Activated naive CD4-positive, alpha-beta T cell treated with Interleukin-2 at 50 U/mL for 16 hours (primary cell): ENCODE results near the gene MPIG6B.
A peak's percentile ranks its signal among the peaks of the same experiment; 100 is the strongest.
"Not testable (repeated sequence)": the region's sequence is repeated elsewhere in the genome, so short reads cannot be mapped to it uniquely, and the experiment has no call there.

ENCODE experiments used
- DNase-seq: peaks from one replicate; pipeline ENCODE4 v3.0.0-alpha.2; 2020

The MPIG6B gene

DNA sequence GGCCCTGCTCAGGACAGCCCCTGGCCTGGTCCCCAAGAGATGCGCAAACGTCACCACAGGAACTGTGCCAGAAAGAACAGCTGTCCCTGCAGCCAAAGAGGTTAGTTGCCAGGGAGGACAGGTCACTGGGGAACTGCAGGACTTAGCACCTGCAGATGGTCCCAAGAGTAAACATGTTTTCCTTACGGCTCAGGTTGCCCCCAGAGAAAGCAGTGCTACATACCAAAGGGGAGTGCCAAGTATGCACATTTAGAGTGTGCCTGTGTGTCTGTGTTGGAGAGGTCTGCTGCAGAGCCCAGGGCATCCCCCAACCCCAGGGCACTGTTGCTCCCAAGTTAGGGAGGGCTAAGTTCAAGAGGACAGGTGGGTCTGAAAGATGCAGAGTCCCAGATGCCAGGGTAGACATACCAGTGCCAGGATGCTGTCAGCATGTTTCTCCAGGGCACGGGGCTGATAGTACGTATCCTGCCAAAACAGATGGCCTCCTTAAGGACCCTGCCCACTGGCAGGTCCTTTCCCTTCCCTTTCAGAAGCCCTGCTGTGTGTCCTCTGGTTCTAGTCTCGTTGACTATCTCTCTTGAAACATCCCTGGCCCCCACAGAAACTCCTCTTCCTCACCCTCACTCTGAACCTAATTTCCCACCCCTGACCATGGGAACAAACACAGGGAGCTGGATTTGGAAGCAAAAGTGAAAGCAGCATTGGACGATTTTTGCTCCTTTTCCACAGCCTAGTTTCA is 21.3 kb upstream of the MPIG6B start:
- DNase-seq, result no peak

DNA sequence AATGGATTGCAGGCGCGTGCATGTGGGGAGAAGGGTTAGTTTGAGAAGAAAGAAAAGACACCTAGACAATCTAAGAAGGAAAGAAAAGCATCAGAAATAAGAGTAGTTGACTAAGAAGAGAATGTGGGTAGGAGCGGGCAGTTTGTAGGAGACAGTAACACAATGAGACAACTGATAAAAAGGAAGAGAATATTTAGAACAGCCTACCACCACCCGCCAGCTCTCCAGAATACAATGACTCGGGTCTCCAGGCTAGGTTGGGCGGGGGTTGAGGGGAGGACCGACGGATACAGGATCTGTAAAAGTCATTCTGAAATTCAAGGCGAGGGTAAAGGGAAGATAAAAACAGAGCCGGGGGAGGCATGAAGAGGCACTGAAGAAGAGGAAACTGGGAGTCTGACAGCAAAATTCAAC is 20.8 kb upstream of the MPIG6B start:
- DNase-seq, result peak; percentile 48

DNA sequence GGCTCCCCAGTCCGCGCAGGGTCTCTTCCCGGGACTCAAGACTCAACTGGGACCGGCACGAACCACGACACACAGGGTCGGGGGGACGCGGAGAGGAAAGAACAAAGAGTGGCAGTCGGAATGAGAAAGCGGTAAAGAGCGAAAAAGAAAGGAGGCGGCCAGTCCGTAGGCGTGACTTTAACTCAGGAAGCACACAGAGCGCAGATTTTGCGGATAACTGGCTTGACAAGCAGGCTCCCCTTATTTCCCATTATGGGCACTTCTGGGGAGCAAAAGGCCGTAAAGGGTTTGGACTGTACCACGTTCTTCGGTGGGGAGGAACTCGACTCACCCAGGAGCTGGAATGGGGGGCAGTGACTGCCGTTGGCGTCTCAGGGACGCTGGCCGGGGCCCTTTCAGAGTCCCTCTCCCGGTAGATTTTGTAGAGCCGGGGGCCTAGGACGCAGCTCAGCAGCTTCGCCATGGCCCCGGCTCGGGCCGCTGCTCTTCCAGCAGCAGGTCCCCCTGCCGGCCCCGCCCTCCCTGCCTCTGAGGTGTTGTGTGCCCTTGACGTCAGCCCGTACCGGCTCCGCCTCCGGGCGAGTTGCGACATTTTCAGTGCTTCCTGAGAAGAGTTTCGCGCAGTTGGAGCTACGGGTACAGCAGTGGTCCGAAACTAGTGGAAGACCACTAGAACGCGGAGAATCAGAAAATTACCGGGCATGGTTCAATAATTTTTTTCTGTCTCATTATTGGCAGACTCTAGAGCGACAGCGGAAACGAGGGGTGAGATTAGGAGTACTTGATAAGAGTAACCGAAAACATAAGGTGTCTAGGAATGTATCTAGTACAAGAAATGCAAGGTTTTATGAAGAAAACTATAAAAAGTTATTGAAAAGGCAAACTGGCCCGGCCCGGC is 20.1 kb upstream of the MPIG6B start, which contains the start of gene ABHD16A:
Gene ABHD16A (minus strand): TSS at position 506 of the 898 bp plus-strand sequence. CDS start 43 bp downstream, at position 463.
- DNase-seq, result peak; percentile 96

DNA sequence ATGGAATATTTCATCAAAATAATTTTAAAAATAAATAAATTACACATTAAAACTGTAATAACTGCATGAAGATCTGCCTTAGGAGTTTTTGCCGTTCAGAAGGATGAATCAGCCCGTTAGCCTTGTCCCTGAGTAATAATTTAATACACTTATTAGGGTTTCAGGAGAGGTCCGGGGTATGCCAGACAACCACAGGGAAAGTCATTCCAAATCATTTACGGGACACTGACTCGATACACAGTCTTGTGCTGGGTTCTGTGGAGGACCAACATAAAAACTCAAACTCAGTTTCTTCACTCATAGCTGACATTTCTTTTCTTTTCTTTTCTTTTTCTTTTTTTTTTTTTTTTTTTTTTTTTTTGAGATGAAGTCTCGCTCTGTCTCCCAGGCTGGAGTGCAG is 17.2 kb upstream of the MPIG6B start:
- no peak for DNase-seq

DNA sequence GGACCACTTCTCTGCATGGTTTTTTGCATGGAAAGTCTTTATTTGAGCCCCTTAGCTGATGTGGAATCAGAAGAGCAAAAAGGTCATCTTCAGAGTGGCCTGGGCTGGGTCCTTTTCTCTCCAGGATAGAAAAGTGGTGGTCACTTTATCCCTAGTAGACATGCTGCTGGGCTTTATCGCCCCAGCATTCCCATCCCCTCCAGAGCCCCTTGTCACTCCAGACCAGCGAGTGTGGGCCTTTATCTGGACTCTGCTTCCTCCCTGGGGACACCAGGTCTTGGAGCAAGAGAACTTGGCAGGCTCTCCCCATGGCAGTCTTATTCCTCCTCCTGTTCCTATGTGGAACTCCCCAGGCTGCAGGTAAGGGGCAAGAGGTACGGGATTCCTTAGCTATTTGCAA is 16.6 kb upstream of the MPIG6B start, which contains the start of gene LY6G6F:
Gene LY6G6F (plus strand): TSS at position 268 of the 400 bp plus-strand sequence. CDS start 41 bp downstream, at position 309.
- no peak for DNase-seq

DNA sequence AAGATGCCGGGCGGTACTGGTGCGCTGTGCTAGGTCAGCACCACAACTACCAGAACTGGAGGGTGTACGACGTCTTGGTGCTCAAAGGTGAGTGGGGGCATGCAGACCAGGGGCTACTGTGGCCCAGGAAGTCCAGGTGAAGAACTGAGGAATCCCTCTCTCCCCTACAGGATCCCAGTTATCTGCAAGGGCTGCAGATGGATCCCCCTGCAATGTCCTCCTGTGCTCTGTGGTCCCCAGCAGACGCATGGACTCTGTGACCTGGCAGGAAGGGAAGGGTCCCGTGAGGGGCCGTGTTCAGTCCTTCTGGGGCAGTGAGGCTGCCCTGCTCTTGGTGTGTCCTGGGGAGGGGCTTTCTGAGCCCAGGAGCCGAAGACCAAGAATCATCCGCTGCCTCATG is 15.5 kb upstream of the MPIG6B start:
- DNase-seq, result no peak

DNA sequence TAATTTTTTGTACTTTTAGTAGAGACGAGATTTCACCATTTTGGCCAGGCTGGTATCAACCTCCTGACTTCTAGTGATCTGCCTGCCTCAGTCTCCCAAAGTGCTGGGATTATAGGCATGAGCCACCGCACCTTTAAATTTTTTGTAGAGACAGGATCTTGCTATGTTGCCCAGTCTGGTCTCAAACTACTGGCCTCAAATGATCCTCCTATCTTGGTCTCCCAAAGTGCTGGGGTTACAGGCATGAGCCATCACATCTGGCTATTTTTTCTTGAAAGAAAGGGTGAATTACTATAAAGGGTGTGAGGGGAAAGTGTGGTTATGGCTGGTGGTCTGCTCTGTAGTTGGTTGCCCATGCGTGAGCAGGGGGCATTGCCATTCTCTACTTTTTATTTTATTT is 14.9 kb upstream of the MPIG6B start:
- no peak for DNase-seq

DNA sequence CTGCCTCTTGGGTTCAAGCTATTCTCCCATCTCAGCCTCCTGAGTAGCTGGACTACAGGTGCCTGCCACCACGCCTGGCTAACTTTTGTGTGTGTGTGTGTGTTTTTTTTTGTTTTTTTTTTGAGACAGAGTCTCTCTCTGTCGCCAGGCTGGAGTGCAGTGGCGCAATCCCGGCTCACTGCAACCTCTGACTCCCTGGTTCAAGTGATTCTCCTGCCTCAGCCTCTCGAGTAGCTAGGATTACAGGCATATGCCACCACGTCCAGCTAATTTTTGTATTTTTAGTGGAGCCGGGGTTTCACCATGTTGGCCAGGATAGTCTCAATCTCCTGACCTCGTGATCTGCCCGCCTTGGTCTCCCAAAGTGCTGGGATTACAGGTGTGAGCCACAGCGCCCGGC is 14.0 kb upstream of the MPIG6B start:
- DNase-seq, result not testable (repeated sequence)

DNA sequence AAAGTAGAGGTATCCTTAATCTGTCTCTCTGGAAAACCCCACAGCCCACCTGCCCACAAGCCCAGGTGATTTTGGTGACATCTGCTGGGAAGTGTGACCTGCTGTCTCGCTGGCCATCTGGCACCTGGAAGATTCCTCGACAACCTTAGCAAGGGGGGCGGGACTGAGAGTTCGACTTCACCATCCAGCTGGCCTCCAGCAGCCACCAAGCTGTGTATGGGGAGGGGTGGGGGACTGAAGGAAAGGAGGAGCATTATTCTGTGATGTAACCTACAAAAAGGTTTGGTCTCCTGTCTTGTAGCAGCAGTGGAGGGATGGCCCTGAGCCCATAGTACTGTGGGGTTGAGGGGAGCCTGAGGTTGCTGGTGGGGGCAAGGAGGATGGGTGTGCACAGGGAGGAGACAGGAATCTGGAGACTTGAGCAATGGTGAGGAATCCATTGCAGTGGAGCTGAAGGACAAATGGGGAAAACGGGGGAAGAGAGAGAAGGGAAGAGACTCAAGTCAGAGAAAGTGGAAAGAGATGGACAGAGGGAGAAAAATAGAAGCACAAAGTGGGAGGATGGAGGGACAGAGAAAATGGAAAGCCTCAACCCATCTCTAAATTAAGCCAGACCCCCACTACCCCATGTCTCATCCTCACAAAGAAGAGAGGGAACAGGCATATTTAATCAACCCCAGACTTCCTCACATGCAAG is 12.5 kb upstream of the MPIG6B start:
- no peak for DNase-seq

DNA sequence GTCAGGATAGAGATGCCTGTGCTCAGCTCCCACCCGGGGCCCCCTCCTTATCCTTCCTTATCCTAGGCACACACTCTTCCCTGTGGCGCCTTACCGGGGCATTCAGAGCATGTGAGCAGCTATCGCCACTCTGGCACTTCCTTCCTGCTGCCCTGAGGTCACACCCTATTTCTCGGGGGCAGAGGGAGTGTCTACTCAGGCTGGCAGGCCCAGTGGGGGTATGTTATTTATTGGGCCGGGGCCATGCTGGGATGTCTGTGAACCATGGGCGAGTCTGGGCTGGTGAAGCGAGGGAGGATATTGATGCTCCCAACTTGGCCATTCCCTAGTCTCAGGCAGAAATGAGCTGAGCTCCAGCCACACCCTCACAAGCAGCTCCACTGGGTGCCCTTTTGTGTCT is 11.9 kb upstream of the MPIG6B start:
- no peak for DNase-seq

DNA sequence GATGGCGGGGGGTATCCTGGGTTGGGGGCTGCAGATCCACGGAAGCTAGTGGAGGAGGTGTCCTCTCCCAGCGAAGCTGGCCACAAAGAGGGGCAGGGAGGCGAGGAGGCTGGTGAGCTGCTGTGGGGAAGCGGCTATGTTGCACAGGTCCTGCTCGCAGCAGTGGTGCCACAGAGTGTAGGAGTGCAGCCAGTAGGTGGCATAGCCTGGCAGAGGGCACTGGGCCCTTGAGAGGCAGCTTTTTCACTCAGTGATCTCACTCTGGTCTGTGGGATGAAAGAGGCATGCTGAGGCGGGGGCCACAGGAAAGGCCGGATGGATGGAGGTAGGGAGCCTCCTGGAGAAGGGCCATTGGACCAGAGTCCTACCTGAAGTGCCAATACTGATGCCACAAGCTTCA is 10.9 kb upstream of the MPIG6B start:
- DNase-seq, result no peak

DNA sequence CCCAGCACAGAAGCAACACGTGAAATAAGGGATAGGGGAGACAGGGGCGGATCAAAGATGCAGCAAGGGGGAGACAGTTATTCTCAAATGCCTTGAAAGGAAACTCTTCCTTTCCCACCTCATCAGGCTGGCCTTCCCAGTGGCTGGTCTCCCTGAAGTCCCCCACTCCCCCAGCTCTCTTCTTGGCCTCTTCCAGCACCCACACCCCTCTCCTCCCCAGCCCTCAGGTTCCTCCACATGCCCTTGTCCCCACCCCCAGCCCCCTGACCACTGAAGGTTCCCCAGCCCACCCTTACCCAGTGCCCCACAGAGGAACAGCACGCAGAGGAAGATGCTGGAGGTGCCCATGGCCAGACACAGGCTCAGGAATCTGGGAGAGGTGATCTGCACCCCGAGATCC is 9.7 kb upstream of the MPIG6B start:
- DNase-seq, result no peak

DNA sequence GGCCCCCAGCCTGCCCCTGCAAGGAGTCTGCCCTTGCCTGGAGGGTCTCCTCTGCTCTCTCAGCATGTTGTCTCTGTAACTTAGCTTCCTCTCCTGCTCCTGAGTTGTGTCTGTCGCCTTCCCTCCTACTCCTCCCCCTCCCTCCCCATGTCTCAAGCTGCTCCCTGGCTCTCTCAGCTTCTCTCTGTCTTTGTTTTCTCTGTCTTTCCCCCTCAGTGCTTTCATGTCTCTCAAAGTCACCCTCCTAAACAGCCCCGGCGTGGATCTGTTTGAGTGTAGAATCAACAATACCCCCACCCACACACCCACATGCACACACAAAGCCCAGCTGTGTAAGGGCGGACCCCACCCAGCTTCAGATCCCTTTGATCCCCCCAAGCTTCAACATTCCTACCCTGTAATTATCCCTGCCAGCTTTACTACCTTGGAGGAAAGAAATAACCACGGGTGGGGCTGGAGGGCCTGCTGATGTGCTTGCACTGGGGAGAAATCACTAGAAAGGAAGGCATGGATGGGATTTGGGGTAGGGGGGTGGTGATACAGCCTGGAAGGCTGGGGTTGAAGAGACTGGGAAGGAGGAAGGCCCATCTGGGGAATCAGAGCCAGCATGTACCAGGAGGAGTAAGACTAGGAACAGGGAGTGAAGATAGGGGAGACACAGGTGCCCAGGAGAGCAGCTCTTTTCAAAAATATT is 9.0 kb upstream of the MPIG6B start:
- no peak for DNase-seq

DNA sequence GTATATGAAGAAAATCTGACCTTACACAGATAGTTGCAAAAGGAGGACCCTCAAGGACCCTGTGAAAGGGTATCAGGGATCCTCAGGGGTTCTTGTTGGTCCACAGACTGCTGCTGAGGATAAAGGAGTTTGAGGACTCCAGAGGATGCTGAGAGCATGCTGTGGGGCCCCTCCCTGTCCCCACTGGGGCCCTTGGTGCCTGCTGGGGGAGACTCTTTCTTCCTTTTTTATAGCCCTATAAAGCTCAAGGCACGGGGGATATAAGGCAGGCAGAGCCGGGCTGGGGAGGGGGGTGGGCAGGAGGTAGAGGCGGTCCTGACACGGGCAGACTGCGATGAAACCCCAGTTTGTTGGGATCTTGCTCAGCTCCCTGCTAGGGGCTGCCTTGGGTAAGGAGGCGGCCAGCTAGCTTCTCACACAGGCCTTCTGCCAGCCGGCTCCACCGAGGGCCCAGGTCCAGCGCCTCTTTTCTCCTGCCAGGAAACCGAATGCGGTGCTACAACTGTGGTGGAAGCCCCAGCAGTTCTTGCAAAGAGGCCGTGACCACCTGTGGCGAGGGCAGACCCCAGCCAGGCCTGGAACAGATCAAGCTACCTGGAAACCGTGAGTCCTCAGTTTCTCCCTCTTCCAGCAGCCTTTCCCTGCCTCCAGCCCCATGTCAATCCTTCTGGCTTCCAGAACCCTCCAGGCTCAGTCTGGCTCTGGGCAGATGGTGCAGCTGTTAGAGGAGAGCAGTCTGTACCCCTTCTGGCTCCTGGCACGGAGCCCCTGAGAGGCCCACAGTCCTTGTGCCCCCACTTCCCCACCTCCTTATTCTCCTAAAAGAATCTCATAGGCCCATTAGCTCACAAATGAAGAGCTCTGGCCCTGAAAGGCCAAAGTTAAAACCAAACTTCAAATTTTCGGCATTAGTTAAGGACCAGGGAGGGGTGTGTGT is 7.9 kb upstream of the MPIG6B start, which contains the start of gene LY6G6D:
Gene LY6G6D (plus strand): TSS at position 327 of the 937 bp plus-strand sequence. CDS start 8 bp downstream, at position 335.
- no peak for DNase-seq

DNA sequence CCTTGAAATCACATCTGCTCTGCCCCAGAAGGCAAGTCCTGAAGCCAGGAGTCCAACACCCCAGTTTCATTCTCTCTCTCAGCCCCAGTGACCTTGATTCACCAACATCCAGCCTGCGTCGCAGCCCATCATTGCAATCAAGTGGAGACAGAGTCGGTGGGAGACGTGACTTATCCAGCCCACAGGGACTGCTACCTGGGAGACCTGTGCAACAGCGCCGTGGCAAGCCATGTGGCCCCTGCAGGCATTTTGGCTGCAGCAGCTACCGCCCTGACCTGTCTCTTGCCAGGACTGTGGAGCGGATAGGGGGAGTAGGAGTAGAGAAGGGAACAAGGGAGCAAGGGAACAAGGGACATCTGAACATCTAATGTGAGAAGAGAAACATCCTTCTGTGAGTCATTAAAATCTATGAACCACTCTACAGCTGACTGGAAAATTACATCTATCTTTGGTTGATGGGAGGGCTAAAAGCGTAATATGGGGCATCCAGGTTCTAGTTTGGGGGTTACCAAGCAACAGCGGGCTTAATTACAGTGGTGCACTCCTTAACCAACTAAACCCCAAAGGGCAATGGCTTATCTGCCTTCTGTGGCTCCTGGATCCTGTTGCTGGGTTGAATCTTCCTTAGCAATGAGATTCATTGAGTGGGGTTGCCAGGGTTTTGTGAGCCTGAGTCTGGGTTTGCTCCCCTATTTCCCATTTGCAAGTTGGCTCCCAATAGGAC is 5.5 kb upstream of the MPIG6B start:
- no peak for DNase-seq

DNA sequence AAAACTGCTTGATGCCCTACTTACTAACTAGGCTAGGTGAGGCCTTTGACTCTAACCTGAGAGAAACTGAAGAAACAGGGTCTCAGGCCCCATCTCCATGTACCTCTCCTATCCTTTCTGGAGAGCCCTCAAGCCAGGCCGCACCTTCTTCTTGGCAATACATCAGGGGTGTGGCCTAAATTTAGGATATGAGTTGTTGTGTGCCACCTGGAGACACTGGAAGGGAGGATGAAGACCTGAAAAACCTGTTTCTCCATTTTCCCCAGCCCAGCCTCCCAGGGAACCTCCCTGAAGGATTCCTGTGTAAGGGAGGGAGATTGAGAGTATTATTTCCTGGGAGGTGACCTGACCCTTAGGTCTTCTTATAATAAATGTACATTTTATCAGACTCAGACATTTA is 4.9 kb upstream of the MPIG6B start:
- DNase-seq, result no peak

DNA sequence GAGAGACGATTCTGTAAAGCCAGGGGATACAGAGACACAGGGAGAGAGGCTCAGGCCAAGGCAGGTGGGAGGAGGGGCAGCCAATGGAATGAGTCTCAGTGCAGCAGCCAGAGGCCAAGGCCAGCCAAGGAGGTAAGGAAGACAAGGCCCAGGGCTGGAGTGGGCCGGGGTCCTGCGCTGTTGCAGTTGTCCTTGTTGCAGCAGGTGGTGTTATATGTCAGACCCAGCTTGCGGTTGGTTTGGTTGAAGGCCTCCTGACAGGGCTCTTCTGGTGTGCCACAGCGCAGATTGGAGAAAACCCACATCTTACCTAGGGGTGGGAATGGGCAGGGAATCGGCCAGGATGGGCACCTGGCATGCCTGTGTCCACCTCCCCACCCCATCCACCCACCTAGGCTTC is 4.2 kb upstream of the MPIG6B start:
- no peak for DNase-seq

DNA sequence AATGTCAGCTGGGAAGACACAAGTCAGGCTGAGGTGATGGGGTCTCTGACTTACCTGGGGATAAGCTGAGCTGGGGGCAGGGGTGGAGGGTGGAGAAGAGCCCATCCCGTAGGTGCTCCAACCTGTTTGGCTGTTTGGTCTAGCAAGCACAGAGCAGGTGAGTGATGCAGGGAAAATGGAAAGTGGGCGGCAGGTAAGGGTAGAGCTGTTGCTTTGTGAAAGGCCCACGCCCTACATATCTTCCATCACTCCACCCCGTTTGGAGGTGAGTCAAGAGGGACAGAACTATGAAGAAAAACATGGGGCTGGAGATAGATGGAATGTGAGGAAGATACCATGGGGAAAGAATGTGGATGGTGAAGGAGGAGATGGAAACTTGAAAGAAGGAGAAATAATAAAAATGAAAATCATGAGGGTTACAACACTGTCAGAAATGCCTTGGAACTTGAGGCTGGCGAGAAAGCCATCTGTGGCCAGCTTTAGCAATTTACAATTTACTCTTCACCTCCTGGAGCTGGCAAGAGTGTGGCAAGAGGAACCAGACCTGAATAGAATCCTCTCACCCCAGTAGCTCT is 2.9 kb upstream of the MPIG6B start:
- DNase-seq, result no peak

DNA sequence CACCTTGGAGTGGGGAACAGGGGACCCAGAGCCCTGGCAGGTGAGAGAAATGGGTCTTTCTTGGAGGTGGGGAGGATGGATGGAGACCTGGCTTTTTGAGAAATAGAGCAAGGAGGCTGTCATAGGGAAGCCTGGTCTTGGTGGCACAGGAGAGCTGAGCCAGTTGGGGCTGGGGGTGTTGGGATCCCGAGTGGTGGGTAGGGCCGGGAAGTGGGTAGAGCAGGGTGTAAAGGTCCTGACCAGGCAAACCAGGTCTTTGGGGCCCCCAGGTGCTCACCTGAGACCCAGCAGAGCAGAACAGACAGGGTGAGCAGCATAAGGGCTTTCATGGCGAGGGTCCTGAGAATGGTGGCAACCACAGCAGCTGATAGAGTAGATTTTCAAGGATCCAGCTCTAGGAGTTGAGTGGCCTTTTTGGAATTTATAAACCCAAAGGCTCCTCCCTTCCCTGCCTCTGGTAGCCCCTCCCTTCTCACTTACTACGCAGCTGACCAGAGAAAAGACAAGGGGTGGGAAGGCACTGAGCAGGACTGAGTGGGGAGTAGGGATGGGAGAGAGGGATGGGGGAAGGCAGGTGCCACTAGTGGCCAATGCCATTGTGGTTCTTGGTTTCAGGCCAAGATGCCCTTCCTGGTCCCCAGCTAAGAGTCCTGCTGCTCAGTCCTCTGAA is 1.7 kb upstream of the MPIG6B start, which contains the start of gene LY6G6C:
Gene LY6G6C (minus strand): TSS at position 396 of the 670 bp plus-strand sequence. CDS start 67 bp downstream, at position 329.
- DNase-seq, result no peak

DNA sequence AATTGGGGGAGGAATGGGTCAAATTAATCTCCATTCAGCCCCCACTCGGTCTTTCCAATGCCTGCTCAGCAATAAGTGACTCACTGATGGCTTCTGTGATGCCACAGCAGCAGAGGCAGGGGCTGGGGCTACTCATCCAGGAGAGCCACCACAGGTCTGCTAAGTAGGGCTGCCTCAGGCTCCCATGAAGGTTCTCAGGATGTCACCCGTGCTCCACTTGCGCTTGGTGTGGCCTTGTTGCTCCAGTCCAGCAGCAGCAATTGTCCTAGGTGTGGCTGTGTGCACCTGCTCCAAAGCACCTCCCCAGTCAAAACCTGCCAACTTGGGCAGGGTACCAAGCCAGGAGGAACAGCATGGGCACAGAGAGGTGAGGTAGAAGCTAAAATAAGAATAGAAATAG is 1.0 kb upstream of the MPIG6B start:
- DNase-seq, result no peak
